HEK293 (cell line): ENCODE results near the gene TBCK.
A peak's percentile ranks its signal among the peaks of the same experiment; 100 is the strongest.

ENCODE experiments used
- CTCF ChIA-PET: fragments of 350-600 bp; formaldehyde crosslinking; extraction: SDS; loops from one replicate; lab custom pipeline; 2021; ENCODE audit warnings: antibody characterized with exemption; lab: Yijun Ruan, JAX
- POLR2A ChIA-PET: fragments of 300-600 bp; formaldehyde crosslinking; extraction: SDS; loops from one replicate; lab custom pipeline; 2020; ENCODE audit warnings: antibody characterized with exemption, inconsistent platforms; lab: Yijun Ruan, JAX
- H3K27ac ChIP-seq: fragments of 200-500 bp; sonication (Bioruptor generic); 2 replicates; pipeline ENCODE4 v1.5.1; 2014; ENCODE audit warnings: low read depth, low read length, control low read depth, inconsistent platforms; ENCODE audit errors: extremely low read depth
- H3K36me3 ChIP-seq, 2 experiments: fragments of 200-500 bp in 1 of 2; sonication (Bioruptor generic) in 1 of 2; 1 replicate in 1 of 2; 2 replicates in 1 of 2; pipeline ENCODE4 v1.5.1; 2014 to 2017; ENCODE audit warnings: inconsistent platforms in 2 of 2, low read length in 2 of 2; ENCODE audit not compliant: control insufficient read depth in 2 of 2, insufficient read depth in 1 of 2
- H3K4me1 ChIP-seq: fragments of 200-500 bp; sonication (Bioruptor generic); 2 replicates; pipeline ENCODE4 v1.5.1; 2014; ENCODE audit warnings: mild to moderate bottlenecking, low read length, inconsistent platforms; ENCODE audit not compliant: control insufficient read depth, insufficient read depth
- H3K4me3 ChIP-seq: 2 replicates; pipeline ENCODE4 v1.5.1; 2011; ENCODE audit warnings: low read depth, mild to moderate bottlenecking, control low read depth, low read length, moderate library complexity
- H3K9me3 ChIP-seq: fragments of 200-500 bp; sonication (Bioruptor generic); 2 replicates; pipeline ENCODE4 v1.5.1; 2014; ENCODE audit warnings: low read depth, low read length, inconsistent platforms; ENCODE audit not compliant: control insufficient read depth, insufficient read depth
- ATF2 ChIP-seq: fragments of 450-650 bp; formaldehyde crosslinking; IDR thresholded peaks from 2 replicates; pipeline ENCODE4 v1.5.1; 2016; ENCODE audit warnings: missing biosample characterization, missing genetic modification characterization, low read depth
- KLF8 ChIP-seq: fragments of 450-650 bp; formaldehyde crosslinking; IDR thresholded peaks from 2 replicates; pipeline ENCODE4 v1.5.1; 2016; ENCODE audit warnings: missing biosample characterization, missing genetic modification characterization
- OVOL3 ChIP-seq: fragments of 450-650 bp; formaldehyde crosslinking; IDR thresholded peaks from 2 replicates; pipeline ENCODE4 v1.5.1; 2016; ENCODE audit warnings: missing biosample characterization, missing genetic modification characterization
- SALL2 ChIP-seq: fragments of 450-650 bp; formaldehyde crosslinking; IDR thresholded peaks from 2 replicates; pipeline ENCODE4 v1.5.0; 2017; ENCODE audit warnings: missing biosample characterization, mild to moderate bottlenecking, missing genetic modification characterization, borderline replicate concordance
- SCRT2 ChIP-seq: fragments of 450-650 bp; formaldehyde crosslinking; IDR thresholded peaks from 2 replicates; pipeline ENCODE4 v1.5.1; 2016; ENCODE audit warnings: missing biosample characterization, missing genetic modification characterization
- SP3 ChIP-seq: fragments of 450-650 bp; formaldehyde crosslinking; IDR thresholded peaks from 2 replicates; pipeline ENCODE4 v1.5.1; 2016; ENCODE audit warnings: missing biosample characterization, missing genetic modification characterization
- ZBTB20 ChIP-seq: fragments of 450-650 bp; formaldehyde crosslinking; IDR thresholded peaks from 2 replicates; pipeline ENCODE4 v1.5.1; 2016; ENCODE audit warnings: missing biosample characterization, missing genetic modification characterization
- ZBTB21 ChIP-seq: fragments of 450-650 bp; formaldehyde crosslinking; IDR thresholded peaks from 2 replicates; pipeline ENCODE4 v1.5.1; 2017; ENCODE audit warnings: missing biosample characterization, missing genetic modification characterization
- ZNF155 ChIP-seq: fragments of 450-650 bp; formaldehyde crosslinking; IDR thresholded peaks from 2 replicates; pipeline ENCODE4 v1.5.1; 2016; ENCODE audit warnings: missing biosample characterization, missing genetic modification characterization
- ZNF18 ChIP-seq: fragments of 450-650 bp; formaldehyde crosslinking; IDR thresholded peaks from 2 replicates; pipeline ENCODE4 v1.5.1; 2016; ENCODE audit warnings: missing biosample characterization, missing genetic modification characterization
- ZNF26 ChIP-seq: fragments of 450-650 bp; formaldehyde crosslinking; IDR thresholded peaks from 2 replicates; pipeline ENCODE4 v1.5.1; 2016; ENCODE audit warnings: missing biosample characterization, missing genetic modification characterization
- ZNF423 ChIP-seq: fragments of 450-650 bp; formaldehyde crosslinking; IDR thresholded peaks from 2 replicates; pipeline ENCODE4 v1.5.1; 2016; ENCODE audit warnings: missing biosample characterization, missing genetic modification characterization
- ZNF518A ChIP-seq: fragments of 450-650 bp; formaldehyde crosslinking; conservative IDR thresholded peaks from 2 replicates; pipeline ENCODE4 v1.5.1; 2016; ENCODE audit warnings: low read depth, missing biosample characterization, missing genetic modification characterization
- ZNF555 ChIP-seq: fragments of 450-650 bp; formaldehyde crosslinking; conservative IDR thresholded peaks from 2 replicates; pipeline ENCODE4 v1.5.1; 2017; ENCODE audit warnings: missing biosample characterization, mild to moderate bottlenecking, missing genetic modification characterization, inconsistent platforms
- ZNF580 ChIP-seq: fragments of 450-650 bp; formaldehyde crosslinking; IDR thresholded peaks from 2 replicates; pipeline ENCODE4 v1.5.1; 2016; ENCODE audit warnings: missing biosample characterization, missing genetic modification characterization
- ZNF645 ChIP-seq: fragments of 450-650 bp; formaldehyde crosslinking; IDR thresholded peaks from 2 replicates; pipeline ENCODE4; 2016; ENCODE audit warnings: missing biosample characterization, missing genetic modification characterization
- ZNF654 ChIP-seq: fragments of 450-650 bp; formaldehyde crosslinking; IDR thresholded peaks from 2 replicates; pipeline ENCODE4 v1.5.1; 2016; ENCODE audit warnings: low read depth, missing biosample characterization, missing genetic modification characterization
- ZNF658 ChIP-seq: fragments of 450-650 bp; formaldehyde crosslinking; IDR thresholded peaks from 2 replicates; pipeline ENCODE4; 2016; ENCODE audit warnings: missing biosample characterization, missing genetic modification characterization
- ZNF660 ChIP-seq: fragments of 450-650 bp; IDR thresholded peaks from 2 replicates; pipeline ENCODE4 v1.5.1; 2018; ENCODE audit warnings: missing biosample characterization, mild to moderate bottlenecking, missing genetic modification characterization
- ZNF677 ChIP-seq: fragments of 450-650 bp; IDR thresholded peaks from 2 replicates; pipeline ENCODE4 v1.5.0; 2018; ENCODE audit warnings: missing biosample characterization, mild to moderate bottlenecking, missing genetic modification characterization, moderate library complexity
- ZNF776 ChIP-seq: fragments of 450-650 bp; formaldehyde crosslinking; IDR thresholded peaks from 2 replicates; pipeline ENCODE4 v1.5.0; 2017; ENCODE audit warnings: missing biosample characterization, missing genetic modification characterization, borderline replicate concordance
- ZNF785 ChIP-seq: fragments of 450-650 bp; formaldehyde crosslinking; IDR thresholded peaks from 2 replicates; pipeline ENCODE4 v1.5.1; 2016; ENCODE audit warnings: missing biosample characterization, missing genetic modification characterization

Gene TBCK

GRCh38 chr4:106315968-106316772, at the start of gene TBCK, which contains the start of gene AIMP1 (continued):
- TF ChIP-seq ZNF654 (tag by site-specific recombination) (no peak), ZBTB21 (tag by site-specific recombination) (peak; percentile 65; the same call in 1 of the 2 replicates), ZNF580 (tag by site-specific recombination) (peak; percentile 62; the same call in 1 of the 2 replicates), KLF8 (tag by site-specific recombination) (peak; percentile 47; the same call in 1 of the 2 replicates), ZNF660 (tag by site-specific recombination) (peak; percentile 10; the same call in 1 of the 2 replicates), ATF2 (tag by site-specific recombination) (peak; percentile 68), SP3 (peak; percentile 33; the same call in 1 of the 2 replicates), ZNF776 (tag by site-specific recombination) (no peak), ZBTB20 (tag by site-specific recombination) (peak; percentile 82)
- TF ChIP-seq, all 188 proteins: peak for 37

GRCh38 chr4:106365613-106366012, 49.6 kb upstream of the TBCK start:
- Histone ChIP-seq H3K4me1 (no peaks in the 10 kb centered on the region), H3K36me3 (no peaks in the 10 kb centered on the region), H3K4me3 (no peak overlapping the region), H3K27ac (no peak overlapping the region), H3K9me3 (no peaks in the 10 kb centered on the region)
- POLR2A ChIA-PET: no interaction called here
- CTCF ChIA-PET: no interaction called here
- no peak for TF ChIP-seq ZNF26 (tag by site-specific recombination)
- 0 out of 2 replicates have a peak, but pooled peaks have one; percentile 12 for TF ChIP-seq SCRT2

GRCh38 chr4:106364282-106364681, 48.3 kb upstream of the TBCK start:
- no peak overlapping the region for H3K27ac ChIP-seq
- H3K4me3 ChIP-seq: no peak overlapping the region
- no peaks in the 10 kb centered on the region for H3K9me3 ChIP-seq
- no peaks in the 10 kb centered on the region for H3K4me1 ChIP-seq
- H3K36me3 ChIP-seq: no peaks in the 10 kb centered on the region
- POLR2A ChIA-PET: no interaction called here
- CTCF ChIA-PET: no interaction called here
- TF ChIP-seq SALL2 (tag by site-specific recombination) (no peak), ZNF18 (tag by site-specific recombination) (no peak), ZNF645 (tag by site-specific recombination) (no peak), OVOL3 (tag by site-specific recombination) (no peak), ZNF555 (tag by site-specific recombination) (no peak), ZNF155 (no peak), ZNF785 (tag by site-specific recombination) (no peak), ZNF677 (no peak), ZNF658 (tag by site-specific recombination) (no peak), ZNF518A (no peak), ZNF423 (tag by site-specific recombination) (no peak)
